GM18858 (cell line): ENCODE measurements around the gene PLXNA4.

Source experiments
- ATAC-seq: cut with Tn5 transposase; IDR thresholded peaks from one replicate; pipeline ENCODE4 v1.9.1; 2021; ENCODE audit not compliant: unreplicated experiment

Gene PLXNA4

DNA sequence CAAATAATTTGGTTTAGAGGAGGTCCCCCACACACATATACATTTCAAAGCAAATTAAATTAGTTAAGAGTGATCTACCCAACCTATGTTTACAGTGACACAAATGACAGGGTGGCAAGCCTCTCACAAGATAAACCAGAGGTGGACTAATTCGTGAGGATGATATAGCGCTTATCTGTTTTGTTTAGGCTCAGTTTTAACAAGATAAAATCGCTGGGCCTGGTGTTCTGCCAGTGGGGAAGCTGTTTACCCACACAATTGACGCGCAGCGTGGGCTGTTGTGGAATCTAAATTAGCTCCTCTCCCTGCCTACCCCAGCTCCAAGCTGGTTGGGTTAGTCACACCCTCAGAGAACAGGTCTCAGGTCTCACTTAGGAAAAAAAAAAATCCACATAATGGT lies 16.7 kb upstream of the PLXNA4 start:
- ATAC-seq = no peak

DNA sequence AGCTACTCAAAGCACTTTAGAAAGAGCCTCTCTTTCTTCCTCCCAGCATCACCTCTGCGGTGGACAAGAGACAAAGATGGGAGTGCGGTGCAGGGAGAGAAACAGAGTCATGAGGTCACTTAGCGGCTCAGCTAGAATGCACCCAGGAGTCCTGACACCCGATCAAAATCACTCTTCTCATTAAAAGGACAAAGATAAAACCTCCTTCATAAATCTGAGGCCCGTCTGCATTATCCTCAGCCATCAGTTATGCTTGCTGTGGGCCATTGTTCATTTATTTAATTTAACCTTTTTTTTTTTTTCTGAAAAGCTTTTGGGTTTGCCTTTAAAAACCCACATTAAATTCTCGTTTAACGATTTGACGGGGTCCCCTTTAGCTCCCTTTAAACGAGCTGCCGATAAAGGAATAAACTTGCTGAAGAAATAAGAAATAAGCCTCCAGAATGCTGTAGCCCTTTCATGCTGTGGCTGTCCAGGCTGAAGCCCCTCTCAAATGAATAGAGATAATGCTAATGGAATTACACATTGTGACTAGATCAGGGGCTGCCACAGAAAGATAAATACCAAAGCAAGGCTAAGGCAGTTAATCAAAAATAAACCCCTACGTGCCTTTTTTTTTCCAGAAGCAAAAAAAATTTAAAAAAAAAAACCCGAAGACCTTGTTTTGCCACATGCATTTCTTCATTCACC lies 16.1 kb upstream of the PLXNA4 start:
- ATAC-seq = no peak

GRCh38 chr7:132590162-132590561 lies 13.9 kb upstream of the PLXNA4 start:
- ATAC-seq = no peak

- no peak for ATAC-seq
Measured at GRCh38 chr7:132588596-132588995, 12.3 kb upstream of the PLXNA4 start.

GRCh38 chr7:132584796-132585494 lies 8.7 kb upstream of the PLXNA4 start:
- ATAC-seq = no peak

- no peak for ATAC-seq
Measured at GRCh38 chr7:132581431-132581830, 5.2 kb upstream of the PLXNA4 start.

GRCh38 chr7:132580717-132581285 lies 4.5 kb upstream of the PLXNA4 start:
- no peak for ATAC-seq

GRCh38 chr7:132580277-132580676 lies 4.0 kb upstream of the PLXNA4 start:
- ATAC-seq = no peak

DNA sequence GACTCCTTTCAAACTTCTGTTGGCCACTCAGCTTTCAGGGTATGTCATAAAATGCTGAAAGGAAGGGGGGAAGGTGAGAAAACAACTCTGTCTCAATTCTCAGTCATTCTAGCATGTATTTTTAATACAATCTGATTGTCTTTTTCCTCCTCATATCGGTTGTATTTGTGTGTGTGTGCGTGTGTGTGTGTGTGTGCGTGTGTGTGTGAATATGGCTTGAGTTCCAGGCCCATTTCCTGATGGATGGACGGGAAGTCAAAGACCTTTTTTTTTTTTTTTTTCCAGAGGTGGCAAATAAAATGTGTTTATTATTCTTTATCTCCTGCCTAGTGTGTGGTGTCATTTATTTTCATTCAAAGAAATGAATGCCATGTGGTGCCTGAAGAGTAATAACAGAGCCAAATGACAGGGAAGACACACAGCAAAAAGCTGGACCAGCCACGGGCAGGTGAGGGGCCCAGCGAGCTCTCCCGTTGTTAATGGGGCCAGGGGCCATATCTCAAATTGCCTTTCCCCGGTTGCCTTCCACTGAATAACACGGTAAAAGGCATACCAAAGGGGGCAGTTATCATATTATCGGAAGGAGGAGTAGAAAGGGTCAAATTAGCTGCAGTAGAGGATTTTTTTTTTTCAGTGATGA lies 3.1 kb upstream of the PLXNA4 start:
- ATAC-seq = no peak

GRCh38 chr7:132578826-132579225 lies 2.6 kb upstream of the PLXNA4 start:
- no peak for ATAC-seq

GRCh38 chr7:132578050-132578370 lies 1.7 kb upstream of the PLXNA4 start:
- no peak for ATAC-seq

DNA sequence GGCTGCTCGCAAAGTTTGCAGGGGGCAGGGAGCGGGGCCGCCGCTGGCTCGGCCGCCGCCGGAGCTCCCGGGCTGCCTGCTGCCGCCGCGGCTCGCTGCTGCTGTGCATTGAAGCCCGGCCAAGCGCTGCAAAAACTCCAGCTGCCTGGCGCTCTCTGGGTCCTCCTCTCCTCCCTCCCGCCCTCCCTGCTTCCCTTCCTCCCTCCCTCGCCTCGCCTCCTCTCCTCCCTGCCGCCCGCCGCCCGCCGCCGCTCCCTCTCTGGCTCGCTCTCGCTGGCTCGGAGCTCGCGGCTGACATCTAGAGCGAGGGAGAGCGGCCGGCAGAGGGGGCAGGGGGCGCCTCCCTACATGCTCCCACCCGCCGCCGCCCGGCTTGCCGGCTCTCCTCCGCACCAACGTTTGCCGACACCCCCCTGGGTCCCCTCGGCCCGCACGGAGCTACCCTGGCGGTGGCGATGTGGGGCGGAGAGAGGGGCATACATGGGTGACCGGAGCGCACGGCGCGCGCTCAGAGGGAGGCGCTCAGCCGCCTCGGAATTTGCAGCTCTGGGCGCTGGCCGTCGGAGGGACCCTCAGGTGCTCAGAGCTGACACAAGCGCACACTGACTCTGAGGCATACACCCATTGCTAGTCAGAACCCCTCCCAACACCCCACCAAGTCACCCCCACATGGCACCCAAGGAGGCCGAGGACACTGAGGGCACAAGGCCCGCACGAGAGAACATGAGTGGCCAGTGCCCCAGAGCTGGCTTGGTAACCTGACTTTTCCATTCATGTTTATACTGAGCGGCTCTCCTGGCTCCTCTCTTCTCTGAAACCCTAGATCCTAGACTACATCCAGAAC lies 1.2 kb upstream of the PLXNA4 start:
- ATAC-seq = no peak

DNA sequence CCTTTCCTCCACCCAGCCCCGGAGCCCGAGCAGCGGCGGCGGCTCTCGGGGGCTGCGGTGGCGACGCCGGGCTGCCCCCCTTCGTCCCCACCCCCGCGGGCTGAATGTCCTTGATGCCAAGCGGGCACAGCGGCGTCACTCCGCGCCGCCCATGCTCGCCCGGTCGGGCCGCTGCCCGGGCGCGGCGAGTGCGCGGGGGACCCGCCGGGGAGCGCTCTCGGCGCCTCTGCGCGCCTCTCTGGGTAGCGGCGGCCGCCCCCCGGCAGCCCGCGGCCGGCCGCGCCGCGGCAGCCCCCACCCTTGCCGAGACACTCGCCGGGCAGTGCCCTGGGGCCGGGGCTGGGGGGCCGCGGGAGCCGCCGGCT lies 433 bp upstream of the PLXNA4 start:
- no peak for ATAC-seq

GRCh38 chr7:132575419-132575981 lies 770 bp downstream of the PLXNA4 start:
- no peak for ATAC-seq

- ATAC-seq = no peak
Measured at GRCh38 chr7:132574223-132574622, 2.0 kb downstream of the PLXNA4 start.

DNA sequence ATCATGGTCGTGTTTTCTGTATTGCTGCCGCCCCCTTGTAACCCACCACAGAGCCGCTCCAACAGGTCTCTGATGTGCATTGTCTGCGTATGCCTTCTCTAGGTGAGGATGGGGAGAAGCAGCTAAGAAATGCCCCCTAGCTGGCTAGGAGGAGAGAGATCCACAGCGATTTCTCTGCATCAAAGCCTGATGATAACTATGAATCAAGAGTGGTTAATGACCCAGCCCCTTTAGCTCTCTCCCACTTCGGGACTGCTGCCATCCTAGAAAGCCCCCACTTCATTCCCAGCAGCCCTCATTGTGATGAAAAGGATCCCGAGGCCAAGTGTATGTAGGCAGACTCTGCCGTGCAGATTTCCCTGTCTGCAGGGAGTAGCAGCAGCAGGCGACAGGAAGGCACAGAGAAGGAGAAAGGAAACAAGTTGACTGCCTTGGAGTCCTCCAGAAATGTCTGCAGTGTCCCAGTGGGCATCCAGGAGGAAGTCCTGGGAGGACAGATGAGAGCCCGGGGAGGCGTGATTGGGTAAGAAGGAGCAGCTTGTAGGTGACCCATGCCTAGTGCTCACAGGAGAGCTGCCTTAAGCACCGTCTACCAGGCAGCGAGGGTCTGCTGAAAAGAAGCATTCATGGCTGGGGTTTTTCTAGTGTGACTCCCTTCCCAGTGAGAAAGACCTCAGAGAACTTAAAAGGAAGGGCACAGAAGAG lies 2.9 kb downstream of the PLXNA4 start:
- no peak for ATAC-seq

DNA sequence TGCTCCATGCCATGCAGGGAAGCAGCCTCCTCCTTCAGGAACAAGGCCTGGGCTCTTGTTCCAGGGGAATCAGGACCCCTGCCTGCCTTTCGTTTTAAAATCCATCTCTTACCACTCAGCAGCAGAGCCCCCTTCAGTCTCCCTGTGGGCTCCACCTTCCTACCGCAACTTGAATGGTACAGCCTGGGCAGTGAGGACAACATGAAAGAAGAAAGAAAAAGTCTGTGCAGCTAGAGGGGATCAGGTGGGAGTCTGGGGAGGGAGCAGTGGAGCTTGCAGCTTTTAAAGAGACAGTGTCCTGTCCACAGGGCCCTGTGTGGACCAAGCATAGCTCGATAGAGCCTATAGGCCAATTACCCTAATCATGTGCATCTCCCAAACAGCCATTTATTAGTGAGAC lies 3.7 kb downstream of the PLXNA4 start:
- no peak for ATAC-seq

GRCh38 chr7:132571970-132572369 lies 4.3 kb downstream of the PLXNA4 start:
- no peak for ATAC-seq

GRCh38 chr7:132569884-132570614 lies 6.2 kb downstream of the PLXNA4 start:
- no peak for ATAC-seq

GRCh38 chr7:132568962-132569361 lies 7.3 kb downstream of the PLXNA4 start:
- no peak for ATAC-seq
